ENCODE measurements around the gene RRP12. TPM values are rescaled to one million over a fixed set of nuclear protein-coding genes. Genes with fewer than 3 reads are reported as not detected.
A peak's percentile ranks its signal among the peaks of the same experiment; 100 is the strongest.
"Not testable (repeated sequence)": the region's sequence is repeated elsewhere in the genome, so short reads cannot be mapped to it uniquely, and the experiment has no call there.

The RRP12 gene, protein sequence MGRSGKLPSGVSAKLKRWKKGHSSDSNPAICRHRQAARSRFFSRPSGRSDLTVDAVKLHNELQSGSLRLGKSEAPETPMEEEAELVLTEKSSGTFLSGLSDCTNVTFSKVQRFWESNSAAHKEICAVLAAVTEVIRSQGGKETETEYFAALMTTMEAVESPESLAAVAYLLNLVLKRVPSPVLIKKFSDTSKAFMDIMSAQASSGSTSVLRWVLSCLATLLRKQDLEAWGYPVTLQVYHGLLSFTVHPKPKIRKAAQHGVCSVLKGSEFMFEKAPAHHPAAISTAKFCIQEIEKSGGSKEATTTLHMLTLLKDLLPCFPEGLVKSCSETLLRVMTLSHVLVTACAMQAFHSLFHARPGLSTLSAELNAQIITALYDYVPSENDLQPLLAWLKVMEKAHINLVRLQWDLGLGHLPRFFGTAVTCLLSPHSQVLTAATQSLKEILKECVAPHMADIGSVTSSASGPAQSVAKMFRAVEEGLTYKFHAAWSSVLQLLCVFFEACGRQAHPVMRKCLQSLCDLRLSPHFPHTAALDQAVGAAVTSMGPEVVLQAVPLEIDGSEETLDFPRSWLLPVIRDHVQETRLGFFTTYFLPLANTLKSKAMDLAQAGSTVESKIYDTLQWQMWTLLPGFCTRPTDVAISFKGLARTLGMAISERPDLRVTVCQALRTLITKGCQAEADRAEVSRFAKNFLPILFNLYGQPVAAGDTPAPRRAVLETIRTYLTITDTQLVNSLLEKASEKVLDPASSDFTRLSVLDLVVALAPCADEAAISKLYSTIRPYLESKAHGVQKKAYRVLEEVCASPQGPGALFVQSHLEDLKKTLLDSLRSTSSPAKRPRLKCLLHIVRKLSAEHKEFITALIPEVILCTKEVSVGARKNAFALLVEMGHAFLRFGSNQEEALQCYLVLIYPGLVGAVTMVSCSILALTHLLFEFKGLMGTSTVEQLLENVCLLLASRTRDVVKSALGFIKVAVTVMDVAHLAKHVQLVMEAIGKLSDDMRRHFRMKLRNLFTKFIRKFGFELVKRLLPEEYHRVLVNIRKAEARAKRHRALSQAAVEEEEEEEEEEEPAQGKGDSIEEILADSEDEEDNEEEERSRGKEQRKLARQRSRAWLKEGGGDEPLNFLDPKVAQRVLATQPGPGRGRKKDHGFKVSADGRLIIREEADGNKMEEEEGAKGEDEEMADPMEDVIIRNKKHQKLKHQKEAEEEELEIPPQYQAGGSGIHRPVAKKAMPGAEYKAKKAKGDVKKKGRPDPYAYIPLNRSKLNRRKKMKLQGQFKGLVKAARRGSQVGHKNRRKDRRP (N-terminal part only)
- 25.8 TPM for total RNA-seq

DNA sequence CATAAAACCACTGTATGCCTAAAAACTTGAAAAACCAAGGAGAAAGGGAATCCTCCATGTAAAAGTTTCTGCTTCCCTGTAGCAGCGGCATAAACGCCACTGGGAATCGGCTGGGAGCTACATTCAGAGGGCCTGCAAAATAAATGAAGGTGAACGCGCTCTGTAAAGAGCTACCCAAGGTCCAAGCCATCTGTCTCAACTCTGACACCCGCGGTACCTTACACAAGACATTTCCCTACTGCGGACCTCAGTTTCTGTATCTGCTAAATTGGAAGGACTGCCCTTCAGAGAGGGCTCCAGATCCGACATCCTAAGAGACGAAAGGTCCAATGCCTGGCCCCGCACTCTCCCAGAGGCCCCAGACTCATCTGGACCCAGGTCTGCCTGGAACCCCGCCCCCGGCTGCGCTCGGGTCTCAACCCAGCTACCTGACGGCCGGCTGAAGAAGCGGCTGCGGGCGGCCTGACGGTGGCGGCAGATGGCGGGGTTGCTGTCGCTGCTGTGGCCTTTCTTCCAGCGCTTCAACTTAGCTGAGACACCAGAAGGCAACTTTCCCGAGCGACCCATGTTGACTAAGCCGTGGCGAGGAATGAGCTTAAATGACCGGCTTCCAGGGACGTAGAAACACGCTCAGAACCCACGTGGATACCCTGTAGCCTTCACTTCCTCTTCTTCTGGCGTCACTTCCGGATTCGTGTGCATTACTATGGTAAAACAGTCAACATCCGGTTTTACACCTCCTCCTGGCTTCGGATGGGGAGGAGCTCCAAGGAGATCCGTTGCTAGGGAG, at the start of gene RRP12:
Gene RRP12 (minus strand): TSS at position 676 of the 790 bp plus-strand sequence. CDS start 109 bp downstream, at position 567.
- peak; percentile 95 for ATAC-seq

DNA sequence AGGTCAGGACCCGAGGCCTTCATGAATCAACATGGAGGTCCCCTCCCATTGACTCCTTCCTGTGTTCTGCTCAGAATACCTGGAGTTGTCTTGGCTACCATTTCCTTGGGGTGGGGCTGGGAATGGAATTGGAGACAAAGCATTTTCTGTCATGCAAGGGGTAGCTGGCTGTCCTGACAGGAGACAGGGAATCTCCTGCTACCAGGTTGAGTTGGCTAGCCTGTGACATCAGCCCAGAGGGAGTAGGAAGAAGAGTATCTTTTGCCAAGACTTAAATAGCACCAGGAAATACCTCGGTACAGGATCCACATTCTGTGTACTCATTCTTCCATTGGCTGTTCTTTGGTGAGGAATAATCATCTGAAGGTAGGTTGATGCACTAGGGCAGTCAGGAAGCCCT, 49.7 kb upstream of the RRP12 start:
- ATAC-seq, result no peak

DNA sequence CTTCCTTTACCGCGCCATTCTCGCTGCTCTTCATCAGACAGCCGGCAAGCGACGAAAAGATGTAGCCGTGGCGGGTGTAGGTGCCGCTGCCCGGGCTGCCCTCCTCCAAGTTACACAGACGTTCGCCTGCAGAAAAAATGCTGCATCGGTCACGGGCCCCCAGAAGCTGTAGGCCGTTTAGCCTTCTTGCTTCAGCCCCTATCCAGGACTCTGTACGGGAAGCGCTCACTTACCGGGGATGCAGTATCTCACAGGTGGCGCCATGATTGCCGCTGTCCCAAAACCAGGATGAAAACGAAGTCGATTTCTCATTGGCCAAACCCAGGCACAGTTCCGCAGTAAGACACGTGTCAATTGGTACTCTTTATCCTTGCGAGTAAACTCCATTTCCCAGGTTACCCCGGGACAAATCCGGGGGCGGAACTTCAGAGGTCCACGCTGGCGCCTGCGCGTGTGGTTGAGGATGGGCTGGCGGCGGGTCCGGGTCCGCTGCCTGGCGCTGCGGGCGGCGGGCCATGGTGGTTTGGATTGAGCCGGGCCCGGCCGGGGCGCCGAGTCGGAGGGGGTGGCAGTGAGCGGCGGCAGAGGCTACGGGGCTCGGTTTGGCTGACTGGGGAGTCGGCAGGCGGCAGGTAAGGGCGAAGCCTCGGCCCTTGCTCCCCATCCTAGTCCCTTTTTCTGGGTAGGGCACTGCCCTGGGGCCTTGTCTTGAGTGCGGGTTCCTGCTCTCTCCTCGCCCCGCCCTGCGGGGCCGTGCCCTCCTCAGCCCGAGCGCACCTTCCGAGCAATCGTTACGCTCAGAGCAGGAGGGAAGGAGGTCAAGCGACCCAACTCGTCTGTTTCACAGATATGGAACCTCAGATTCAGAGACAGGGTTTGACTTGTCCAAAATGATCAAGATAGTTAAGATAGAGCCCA, 44.8 kb upstream of the RRP12 start, which contains the start of the genes EXOSC1 and ZDHHC16:
Gene EXOSC1 (minus strand): TSS at position 285 of the 918 bp plus-strand sequence. CDS start 21 bp downstream, at position 264.
Gene ZDHHC16 (plus strand): TSS at position 454 of the 918 bp plus-strand sequence. CDS start 5,501 bp downstream, outside the sequence.
- ATAC-seq, result peak; percentile 96

DNA sequence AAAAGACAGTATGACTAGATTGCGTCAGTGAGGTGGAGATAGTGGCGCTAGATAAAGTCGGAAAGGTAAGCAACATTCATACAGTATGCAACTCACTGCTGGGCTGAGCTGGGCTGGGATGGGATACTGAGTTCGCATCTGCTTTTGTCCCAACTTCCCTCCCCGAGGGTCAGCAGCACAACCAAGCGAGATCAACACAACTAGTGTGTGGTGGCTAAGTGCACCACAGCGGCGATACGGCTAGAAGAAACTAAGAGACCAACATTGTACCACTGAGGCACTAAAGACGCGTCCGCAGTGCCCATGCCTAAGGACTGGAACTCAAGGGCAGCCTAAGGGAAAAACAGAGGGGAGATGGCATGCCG, 44.2 kb upstream of the RRP12 start:
- peak; percentile 10 for ATAC-seq

DNA sequence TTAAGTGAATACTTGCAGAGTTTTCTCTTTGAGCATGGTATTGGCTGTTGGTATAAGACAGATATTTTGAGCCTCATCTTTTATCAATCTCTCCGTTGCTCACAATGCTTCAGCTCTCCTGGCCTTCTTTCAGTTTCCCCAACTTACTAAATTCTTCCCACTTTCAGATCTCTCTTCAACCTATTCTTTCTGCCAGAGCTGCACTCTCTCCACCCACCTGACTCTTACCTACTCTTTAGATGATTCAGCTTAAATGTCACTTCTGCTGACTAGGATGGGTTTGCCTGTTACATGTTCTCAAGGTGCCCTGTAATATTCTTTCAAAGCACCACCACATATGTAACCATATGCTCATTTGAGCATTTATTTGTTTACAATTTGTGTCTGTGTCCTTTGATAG, 43.1 kb upstream of the RRP12 start:
- ATAC-seq, result no peak

DNA sequence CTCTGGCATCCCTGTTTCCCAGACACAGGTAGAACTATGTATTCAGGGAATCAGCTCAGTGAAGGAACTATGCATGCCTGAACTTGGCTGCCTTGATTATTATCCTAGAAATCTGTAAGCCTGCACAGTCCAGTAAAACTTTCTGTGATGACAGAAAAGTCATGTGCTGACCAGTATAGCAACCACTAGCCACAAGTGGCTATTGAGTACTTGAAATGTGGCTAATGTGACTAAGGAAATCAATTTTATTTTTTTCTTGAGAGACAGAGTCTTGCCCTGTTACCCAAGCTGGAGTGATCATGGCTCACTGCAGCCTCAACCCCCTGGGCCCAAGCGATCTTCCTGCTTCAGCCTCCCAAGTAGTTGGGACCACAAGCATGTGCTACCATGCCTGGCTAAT, 41.1 kb upstream of the RRP12 start:
- ATAC-seq, result no peak

DNA sequence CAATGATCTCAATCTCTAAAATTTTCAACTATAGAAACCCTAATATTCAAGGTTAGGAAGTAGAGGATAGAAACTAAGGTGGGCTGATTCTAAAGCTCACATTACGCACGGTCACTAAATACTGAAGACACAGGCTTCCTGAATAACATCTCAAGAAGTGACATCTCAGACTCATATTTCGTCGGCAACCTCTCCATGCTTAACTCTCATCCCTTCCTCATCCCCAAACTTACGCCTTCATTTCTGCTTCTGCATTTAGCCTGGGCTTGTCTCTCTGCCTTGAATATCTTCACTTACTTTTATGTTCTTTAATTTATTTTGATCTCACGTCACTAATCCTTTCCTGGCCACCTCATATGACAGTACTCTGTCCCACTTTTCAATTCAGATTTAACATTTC, 34.1 kb upstream of the RRP12 start:
- no peak for ATAC-seq

DNA sequence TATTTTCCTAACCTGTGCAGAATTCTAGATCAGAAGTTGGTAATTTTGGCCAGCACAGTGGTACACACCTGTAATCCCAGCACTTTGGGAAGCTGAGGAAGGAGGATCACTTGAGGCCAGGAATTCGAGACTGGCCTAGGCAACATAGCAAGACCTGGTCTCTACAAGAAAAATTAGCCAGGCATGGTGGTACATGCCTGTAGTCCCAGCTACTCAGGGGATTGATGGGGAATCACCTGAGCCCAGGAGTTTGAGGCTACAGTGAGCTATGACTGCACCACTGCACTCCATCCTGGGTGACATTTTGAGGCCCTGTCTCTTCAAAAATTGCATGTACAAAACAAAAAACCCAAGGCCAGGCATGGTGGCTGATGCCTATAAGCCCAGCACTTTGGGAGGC, 33.4 kb upstream of the RRP12 start:
- ATAC-seq, result peak; percentile 20

DNA sequence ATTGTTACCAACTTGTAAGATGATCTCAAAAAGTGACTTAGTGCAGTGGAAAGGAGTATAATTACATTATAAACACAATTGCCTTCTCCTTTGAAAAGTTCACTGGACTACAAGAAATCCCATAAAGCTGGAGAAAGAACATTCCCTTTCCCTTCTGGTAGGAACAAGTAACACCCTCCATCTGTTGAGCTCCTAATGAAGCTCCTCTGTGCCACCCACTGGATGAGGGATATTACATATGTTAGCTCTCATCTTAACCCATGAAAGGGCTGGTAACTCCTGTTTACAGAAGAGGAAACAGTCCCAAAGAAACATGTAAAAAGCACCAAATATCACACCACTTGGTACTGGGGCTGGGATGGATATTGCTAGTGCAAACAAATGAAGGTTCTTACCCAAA, 32.9 kb upstream of the RRP12 start:
- no peak for ATAC-seq

DNA sequence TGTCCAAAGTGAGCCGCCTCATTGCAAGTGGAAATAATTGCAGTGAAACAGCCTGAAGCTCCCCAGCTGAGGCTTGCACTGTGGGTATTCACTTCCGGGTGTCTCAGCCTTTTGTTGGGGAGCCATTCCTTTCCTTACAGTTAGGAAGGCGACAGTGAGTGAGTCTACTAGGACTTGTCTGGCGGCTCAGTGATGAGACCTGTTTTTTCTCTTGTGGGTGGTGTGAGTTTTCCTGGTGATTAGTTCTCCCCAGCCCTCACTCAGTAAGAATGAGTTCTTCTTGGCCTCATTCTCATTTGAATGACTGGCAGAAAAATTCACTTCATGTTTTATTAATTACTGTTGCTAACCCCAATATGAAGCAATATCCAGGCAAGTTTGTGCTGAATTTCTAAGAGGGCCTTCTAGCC, 27.4 kb upstream of the RRP12 start:
- peak; percentile 45 for ATAC-seq

DNA sequence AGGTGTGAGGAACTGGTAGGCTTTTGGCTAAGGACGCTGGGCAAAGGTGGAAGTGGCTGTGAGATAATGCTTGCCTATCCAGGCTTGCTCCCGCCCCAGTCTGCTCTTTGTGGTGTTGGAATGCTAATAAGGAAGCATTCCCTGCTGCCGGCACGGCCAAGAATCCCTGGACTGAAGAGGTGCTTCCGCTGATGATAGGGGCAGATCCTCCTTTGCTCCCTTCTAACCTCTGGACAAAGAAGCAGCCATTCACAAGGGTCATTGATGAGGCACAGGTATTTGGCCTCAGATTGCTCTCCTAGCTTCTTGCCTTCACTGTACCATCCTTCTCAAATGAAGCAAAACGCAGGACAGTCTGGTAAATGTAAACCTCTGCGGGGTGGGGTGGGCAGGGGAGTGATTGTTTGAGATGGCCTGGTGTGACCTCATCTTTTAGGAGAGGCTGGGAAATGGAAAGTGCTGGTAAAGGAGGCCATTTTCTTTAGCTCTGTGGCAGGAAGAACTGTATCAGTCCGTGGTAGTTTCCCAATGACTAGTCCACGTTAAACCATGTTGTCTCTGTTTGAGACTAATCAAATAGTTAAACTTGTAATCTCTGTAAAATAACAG, 26.5 kb upstream of the RRP12 start:
- peak; percentile 14 for ATAC-seq

DNA sequence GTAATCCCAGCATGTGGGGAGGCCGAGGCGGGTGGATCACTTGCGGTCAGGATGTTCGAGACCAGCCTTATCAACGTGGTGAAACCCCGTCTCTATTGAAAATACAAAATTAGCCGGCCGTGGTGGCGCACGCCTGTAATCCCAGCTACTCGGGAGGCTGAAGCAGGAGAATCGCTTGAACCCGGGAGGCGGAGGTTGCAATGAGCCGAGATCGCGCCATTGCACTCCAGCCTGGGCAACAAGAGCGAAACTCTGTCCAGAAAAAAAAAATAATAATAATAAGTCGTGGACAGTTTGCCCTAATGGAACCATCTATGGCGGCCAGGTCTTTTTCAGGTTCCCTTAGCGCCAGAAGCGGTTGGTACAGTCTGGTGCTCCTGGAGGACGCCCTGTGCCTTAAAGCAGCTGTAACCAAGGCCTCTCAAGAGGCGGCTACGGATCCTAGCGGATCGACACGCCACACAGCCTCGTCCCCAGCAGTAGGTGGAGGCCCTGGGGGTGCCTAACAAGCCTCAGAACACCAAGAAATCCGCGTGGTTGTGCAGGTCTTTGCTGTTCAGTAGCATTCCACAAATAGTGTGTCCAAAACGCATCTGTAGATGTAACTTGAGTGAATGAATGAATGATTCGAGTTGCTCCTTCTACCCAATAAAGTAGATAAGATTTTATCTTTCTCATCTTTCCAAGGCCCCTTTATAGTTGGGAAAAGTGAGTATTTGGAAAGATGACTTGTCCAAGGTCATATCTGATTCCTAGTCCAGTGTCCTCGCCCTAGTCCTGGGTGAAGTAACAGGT, 25.8 kb upstream of the RRP12 start:
- ATAC-seq, result peak; percentile 14

DNA sequence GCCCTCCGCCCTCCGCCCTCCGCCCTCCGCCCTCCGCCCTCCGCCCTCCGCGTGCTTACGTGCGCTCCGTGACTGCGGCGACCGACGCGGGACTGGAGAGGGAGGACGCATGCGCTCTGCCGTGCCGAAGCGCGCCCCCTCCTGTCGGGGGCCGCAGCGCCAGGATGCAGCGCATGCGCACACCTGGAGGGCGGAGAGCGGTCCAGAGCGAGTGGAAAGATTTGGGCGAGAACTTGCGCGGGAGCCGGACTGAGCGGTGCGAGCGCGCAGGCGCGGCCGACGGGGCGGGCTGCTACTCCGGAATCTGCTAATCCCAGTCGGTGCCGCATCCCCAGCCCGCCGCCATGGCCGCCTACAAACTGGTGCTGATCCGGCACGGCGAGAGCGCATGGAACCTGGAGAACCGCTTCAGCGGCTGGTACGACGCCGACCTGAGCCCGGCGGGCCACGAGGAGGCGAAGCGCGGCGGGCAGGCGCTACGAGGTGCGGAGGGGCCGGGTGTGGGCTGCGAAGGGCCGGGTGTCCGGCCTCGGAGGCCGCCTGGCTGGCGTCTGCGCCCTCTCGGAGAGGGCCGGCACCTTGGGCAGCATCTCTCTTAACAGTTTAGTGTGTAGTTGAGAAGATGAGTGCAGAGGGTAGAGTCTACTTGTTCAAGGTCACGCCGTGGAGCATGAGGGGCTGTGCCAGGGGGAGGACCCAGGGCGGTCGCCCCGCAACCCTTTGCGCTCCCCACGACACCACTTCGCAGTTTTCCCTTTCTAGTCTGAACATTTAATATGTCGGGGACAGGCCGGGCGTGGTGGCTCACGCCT, 25.0 kb upstream of the RRP12 start, which contains the start of gene PGAM1:
Gene PGAM1 (plus strand): TSS at position 228 of the 812 bp plus-strand sequence. CDS start 117 bp downstream, at position 345.
- peak; percentile 92 for ATAC-seq

DNA sequence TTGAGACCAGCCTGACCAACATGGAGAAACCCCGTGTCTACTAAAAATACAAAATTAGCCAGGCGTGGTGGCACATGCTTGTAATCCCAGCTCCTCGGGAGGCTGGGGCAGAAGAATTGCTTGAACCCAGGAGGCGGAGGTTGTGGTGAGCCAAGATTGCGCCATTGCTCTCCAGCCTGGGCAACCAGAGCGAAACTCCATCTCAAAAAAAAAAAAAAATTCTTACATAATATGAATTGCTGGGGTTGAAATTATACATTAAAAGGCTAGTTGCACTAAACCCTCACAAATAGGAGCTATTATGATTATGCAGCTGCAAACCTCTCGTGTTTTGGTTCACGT, 22.6 kb upstream of the RRP12 start:
- not testable (repeated sequence) for ATAC-seq

DNA sequence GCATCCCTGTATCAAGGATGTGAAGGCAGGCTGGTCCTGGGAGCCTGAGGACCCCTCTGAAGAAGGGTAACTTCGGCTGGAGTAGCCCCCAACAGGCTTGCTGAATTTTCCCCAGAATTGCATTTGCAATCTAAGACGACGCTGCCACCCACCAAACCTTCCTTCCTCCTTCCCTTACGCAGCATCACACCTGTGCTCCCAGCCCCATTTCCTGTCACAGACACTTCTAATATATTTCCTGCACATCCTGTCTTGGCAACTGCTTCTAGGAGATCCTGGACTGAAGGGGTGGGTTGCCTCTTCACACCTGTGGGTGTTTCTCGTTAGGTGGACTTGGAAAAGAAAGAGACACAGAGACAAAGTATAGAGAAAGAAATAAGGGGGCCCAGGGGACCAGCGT, 15.4 kb upstream of the RRP12 start:
- ATAC-seq, result no peak

DNA sequence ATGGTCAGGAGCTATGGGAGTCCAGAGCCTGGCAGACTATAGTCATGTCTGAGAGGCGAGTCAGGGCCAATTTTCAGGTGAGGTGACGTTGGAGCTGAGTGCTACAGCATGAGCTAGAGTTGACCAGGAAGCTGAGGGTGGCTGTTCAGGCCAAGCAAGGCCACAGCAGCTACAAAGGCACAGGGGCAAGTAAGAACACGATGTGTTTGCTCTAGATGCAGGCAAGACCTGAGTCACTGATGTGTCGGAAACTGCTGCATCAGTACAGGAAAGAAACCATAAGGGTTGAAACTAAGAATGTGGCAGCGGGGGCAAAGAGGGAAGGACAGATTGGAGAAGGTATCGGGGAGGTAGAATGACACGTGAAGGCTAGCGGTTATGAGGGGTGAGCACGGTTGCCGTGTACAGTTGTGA, 11.8 kb upstream of the RRP12 start:
- ATAC-seq, result peak; percentile 92

DNA sequence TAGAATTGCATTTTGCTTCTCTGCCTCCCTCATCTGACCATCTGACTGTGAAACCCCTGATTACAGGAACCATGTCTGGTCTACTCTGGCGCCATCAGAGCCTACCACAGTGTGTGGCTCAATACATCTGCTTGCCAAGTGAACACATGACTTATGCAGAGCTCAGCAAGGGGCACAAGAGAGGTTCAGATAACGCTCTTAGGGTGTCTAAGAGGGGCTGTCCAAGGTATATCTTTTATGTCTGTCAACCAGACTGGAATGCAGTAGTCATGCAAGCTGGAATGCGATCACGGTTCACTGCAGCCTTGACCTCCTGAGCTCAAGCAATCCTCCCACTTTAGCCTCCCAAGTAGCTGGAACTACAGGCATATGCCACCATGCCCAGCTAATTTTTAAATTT, 10.3 kb upstream of the RRP12 start:
- no peak for ATAC-seq

DNA sequence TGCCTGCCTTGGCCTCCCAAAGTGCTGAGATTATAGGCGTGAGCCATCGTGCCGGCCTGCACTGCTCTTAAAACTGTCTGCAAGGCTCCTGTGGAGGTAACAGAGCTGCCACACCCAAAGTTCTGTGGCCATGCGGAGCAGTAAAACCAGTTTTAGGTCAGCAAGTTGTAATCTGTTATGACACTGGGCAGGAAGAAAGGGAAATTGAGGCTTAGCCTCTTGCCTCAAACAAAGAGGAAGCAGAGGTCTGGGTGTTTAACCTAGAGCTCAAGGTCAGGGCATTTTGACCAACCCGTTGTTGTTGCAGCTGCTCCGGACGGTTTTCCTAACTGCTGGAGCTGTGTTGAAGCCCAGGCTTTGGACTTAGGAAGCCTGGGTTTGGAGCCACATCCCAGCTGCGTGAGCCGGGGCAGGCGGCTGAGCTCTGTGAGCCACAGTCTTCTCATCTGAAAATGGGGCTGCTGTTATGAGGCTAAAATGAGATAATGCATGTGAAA, 7.4 kb upstream of the RRP12 start:
- peak; percentile 79 for ATAC-seq

Data from esophagus mucosa (tissue), 1 donor.